ENCODE results near the gene NMB.
"Not testable (repeated sequence)": the region's sequence is repeated elsewhere in the genome, so short reads cannot be mapped to it uniquely, and the experiment has no call there.

Gene NMB, protein sequence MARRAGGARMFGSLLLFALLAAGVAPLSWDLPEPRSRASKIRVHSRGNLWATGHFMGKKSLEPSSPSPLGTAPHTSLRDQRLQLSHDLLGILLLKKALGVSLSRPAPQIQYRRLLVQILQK

DNA sequence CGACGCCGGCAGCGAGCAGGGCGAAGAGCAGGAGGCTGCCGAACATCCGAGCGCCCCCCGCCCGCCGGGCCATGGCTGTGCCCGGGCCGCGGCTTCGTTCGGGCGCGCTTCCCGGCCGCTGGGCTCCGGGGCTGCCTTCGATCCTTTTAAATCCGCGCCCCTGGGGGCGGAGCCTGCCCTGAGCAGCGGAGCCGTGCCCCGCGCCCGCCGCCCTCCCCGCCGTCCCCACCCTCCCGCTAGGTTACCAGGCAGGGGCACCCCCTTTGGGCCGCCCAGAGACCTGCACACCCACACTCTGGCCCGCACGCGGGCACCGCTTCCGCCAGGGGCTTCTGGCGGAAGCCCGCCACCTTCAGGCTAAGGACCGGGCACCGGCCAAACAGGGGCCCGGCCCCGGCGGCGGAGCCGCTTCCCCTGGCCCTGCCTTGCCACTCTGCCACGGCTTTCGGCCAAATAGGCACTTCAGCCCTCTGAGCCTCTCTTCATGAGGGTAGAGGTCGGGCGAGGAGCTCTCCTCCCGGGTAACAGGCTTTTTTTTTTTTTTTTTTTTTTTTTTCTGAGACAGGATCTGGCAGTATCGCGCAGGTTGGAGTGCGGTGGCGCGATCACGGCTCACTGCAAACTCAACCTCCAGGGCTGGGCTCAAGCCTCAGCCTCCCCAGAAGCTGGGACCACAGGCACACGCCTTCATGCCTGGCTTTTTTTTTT, at the start of gene NMB:
NMB (minus strand) TSS at position 120 of the 708 bp plus-strand sequence; CDS start at position 73, 47 bp downstream.
- DNase-seq = peak; percentile 87 to 91

DNA sequence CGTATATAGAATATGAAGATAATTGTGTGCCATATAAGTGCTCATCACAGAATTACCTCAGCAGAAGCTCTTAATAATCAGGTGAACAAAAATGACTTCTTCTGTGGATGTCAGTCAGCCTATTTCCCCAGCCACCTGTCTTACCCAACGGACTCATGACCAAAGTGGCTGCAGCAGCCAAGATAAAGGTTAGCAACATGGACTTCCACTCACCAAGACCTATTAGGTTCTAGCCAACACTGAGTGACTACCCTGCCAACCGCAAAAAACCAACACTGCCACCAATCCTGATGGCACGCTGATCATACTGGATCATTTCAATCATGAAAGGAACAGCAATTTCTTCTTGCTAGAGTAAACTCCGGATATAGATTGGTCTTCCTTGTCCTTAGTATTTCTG, 45.8 kb upstream of the NMB start:
- no peak for DNase-seq

DNA sequence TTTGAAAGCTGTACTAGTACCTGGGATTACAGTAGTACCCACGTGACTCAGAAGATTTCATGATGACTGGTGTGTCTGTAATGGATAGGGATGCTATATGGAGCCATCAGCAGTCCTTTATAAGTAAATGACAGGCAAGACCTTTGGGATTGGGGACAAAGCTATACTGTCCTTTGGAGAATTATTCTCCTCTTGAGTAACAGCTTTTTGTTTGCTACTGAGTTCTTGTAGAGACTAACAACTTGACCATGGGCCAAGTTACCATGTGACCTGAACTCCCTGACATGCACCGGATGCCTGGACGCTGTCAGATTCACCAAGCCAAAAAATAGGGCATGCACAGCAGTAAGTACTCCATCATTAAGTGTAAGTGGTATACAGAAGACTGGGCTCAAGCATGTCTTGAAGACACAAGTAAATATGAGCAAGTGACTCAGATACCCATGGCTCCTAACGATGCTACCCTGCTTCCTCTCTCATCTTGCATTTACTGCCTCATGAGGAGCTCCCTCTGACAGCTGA, 45.0 kb upstream of the NMB start:
- no peak for DNase-seq

DNA sequence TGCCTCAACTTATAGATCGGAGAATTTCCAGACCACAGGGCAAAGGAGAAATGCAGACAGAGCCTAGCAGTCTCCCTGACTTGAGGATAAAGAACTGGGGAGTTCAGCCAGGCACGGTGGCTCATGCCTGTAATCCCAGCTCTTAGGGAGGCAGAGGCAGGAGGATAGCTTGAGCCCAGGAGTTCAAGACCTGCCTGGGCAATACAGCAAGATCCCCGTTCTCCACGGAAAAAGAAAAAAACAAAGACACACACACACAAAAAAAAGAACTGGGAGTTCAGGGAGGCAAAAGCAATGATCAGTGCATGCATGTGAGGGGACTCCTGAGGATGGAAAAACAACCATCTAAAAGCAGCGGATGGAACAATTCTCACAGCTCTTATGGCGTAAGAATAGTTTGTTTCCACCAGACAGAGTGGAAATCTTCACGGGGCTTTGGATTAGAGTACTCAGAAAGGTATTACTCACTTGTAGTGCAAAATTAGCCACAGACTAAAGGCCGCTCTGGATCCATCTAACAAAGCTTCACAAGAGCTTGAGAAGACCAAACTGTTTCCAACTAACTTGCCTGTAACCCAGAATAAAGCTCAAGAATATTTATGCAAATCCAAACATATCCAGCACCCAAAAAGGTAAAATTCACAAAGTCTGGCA, 41.7 kb upstream of the NMB start:
- DNase-seq = no peak

DNA sequence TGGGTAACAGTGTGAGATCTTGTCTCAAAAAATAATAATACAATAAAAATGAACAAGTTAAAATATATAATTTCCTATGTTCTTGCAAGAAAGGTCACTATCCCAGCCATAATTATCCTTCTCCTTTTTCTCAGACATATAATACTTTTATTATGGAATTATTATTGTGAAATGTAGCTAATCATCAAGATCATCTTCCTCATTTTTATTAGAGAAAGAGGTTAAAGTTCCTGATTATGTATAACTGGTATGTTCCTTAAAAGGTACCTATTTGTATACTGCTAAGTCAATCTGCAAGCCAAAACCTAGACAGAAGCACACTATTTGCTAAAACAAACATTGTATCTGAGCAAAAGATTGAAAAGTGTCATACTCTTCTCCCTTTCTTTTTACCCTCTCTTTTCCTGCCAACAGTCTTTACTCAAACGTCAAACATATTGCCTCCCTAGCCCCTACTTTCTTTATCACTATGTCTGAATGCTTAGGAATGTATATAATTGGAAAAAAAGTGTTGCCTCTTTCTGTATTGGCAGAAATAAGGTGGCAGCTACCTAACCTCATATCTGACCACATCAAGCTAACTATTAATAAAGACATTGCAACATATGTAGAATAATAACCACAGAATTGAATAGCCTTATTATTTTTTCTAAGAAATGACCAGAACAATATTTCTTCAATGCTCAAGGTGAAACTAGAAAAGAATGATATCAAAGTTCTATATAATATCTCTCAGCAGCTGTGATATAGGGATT, 39.4 kb upstream of the NMB start:
- no peak for DNase-seq

DNA sequence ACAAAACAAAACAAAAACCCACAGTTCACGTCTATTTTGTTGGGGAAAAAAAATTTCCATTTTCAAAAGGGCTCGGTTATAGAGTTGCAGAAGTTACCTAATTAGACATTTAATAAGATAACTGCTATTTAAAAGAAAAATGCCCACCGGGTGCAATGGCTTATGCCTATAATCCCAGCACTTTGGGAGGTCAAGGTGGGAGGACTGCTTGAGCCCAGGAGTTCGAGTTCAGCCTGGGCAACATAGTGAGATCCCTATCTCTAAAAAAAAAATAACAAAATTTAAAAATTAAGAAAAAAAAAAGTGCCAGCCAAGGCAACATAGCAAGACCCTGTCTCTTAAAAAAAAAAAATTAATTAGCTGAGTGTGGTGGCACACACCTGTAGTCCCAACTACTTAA, 38.8 kb upstream of the NMB start:
- no peak for DNase-seq

DNA sequence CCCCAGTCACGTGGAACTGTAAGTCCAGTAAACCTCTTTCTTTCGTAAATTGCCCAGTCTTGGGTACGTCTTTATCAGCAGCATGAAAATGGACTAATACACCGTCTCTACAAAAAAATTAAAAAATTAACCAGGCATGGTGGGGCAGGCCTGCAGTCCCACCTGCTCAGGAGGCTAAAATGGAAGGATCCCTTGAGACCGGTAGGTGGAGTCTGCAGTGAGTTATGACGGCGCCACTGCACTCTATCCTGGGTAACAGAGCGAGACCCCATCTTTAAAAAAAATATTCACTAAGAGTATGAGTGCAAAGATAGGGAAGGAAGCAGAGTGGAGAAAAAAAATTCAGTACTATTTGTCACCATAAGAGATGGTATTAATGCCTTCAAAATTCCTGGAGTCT, 32.3 kb upstream of the NMB start:
- DNase-seq = no peak

DNA sequence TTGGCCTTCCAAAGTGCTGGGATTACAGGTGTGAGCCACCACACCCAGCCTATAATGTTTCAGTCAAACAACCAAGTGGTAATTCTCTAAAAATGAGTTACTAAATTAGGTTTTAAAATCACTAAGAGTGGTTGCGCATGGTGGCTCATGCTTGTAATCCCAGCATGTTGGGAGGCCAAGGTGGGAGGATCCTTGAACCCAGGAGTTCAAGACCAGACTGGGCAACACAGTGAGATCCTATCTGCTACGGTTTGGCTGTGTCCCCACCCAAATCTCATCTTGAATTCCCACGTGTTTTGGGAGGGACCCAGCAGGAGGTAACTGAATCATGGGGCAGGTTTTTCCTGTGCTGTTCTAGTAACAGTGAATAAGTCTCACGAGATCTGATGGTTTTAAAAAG, 31.9 kb upstream of the NMB start:
- no peak for DNase-seq

DNA sequence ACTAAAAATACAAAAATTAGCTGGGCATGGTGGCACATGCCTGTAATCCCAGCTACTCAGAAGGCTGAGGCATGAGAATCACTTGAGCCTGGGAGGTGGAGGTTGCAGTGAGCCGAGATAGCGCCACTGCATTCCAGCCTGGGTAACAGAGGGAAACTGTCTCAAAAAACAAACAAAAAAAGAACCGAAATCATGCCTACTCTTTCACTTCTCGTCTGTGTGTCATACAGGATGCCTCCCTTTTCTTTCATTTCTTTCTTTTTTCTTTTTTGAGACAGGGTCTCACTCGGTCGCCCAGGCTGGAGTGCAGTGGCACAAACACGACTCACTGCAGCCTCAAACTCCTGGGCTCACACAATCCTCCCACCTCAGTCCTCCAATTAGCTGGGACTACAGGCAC, 28.4 kb upstream of the NMB start:
- not testable (repeated sequence) for DNase-seq

DNA sequence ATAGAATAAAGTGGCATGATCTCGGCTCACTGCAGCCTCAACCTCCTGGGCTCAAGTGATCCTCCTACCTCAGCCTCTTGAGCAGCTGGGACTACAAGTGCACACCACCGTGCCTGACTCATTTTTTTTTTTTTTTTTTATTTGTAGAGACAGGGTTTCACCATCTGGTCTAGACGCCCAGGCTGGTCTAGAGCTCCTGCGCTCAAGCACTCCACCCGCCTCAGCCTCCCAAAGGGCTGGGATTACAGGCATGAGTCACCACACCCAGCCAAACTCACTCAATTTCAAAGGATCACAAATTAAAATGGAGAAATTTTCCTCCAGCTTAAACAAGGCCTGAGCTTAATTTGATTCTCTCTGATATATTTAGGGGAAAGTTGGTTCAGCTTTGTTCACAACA, 27.3 kb upstream of the NMB start:
- DNase-seq = no peak

DNA sequence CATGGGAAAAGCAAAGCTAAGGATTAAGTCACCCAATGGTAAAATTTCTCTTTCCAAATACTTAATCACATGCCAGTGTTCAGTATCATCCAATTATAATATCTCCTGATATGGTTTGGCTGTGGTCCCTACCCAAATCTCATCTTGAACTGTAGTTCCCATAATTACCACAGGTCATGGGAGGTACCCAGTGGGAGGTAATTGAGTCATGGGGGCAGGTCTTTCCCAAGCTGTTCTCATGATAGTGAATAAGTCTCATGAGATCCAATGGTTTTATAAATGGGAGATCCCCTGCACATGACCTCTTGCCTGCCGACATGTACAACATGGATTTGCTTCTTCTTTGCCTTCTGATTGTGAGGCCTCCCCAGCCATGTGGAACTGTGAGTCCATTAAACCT, 26.1 kb upstream of the NMB start:
- no peak for DNase-seq

DNA sequence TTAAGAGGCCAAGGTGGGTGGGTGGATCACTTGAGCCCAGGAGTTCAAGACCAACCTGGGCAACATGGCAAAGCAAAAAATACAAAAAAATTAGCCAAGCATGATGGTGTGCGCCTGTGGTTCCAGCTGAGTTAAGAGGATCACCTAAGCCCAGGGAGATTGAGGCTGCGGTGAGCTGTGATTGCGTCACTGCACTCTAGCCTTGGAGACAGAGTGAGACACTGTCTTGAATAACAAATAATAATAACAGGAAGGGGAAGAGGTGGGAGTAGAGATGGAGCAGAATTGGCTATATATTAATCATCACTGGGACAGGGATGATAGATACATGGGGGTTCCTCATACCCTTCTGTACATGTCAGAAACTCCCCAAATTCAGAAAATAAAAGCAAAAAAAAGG, 23.8 kb upstream of the NMB start:
- peak; percentile 7 to 47 for DNase-seq

DNA sequence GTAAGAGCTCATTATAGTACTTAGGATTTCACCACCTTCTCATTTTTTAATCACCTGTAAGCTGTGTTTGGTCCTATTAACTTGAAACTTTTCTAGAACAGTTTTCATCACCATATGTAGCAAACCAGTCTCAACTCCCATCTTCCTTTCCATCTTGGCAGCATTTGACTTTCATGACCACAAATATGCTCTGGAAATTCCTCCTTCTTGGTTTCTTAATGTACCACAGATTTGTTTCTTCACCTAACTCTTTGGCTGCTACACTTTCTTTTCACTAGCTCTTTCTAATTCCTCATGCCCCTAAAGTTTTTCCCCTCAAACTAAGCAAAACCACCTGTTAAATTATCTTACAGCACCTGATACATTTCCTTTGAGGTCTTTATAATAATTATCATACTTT, 13.2 kb upstream of the NMB start:
- no peak for DNase-seq

DNA sequence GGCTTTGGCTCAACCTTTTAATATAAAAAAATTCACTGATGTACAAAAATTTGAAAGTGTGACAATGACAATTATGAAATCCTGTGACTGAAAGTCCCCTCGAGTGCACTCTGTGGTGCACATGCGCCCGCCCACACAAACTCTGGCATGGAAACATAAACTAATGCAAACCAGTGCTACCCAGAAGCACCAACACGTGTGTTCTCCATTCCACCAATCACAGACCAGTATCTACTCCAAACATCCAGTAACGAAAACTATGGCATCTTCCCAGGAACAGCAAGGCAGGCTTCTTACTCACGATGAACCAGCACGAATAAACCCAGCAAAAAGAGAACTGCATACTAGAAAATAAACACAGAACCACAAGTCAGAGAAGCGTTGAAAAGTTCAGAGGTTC, 11.7 kb upstream of the NMB start:
- DNase-seq = no peak

DNA sequence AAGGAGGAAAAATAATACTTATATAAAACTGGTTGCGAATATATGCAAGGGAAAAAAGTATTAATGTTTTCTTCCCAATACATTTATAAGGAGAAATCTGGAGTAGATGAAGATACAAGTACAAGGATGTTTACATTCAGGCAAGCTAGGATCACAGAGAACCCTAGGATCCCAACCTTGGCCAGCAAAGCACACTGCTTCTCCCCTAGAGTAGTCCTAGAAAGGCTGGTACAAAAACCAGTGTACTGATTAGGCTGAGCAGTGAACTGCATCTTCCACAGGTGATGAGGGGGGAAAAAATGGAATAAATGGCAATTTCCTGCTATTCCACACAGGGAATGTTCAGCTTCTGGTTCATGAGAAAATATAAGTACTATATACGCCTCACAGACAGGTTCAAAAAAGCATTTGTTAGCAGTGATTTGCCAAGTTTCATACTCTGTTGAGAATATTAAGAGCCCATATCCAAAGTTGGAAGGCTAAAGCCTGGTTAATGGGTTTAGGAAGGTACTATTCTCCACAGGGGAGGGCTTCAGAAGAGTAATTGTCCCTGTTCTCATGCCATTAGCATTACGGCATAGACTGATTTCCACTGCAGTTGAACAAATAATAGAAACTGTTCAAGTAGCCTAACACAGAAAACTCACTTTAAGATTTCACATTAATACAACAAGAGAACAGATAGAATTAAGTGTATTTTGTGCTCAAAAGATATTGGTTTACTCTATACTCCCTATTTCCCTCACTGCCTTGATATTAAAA, 10.4 kb upstream of the NMB start:
- no peak for DNase-seq

DNA sequence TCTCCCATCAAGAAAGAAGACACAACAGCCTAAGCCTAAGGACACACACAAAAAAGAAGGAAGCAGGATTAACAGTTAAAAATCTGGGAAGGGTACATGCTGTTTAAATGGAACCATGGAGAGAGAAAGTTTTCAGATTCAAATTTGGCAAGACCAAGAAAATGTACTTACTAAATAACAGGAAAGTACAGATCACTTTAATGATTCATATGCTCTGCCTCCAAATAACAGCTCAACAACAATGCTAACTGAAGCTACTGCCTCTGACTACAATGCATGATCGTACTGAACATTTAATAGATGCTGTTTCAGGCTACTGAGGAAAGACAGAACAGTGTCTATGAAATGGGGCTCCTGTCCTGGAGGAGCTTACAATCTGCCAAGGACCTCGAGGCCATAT, 8.4 kb upstream of the NMB start:
- no peak for DNase-seq

DNA sequence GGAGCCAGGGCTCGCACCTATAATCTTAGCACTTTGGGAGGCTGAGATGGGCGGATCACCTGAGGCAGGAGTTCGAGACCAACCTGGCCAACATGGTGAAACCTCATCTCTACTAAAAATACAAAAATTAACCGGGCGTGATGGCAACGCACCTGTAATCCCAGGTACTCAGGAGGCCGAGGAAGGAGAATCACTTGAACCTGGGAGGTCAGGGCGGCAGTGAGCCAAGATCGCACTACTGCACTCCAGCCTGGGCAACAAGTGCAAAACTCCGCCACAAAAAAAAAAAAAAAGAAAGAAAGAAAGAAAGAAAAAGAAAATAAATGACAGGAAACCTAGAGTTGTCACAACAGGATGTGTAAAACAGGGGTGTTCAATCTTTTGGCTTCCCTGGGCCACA, 3.0 kb upstream of the NMB start:
- no peak for DNase-seq

DNA sequence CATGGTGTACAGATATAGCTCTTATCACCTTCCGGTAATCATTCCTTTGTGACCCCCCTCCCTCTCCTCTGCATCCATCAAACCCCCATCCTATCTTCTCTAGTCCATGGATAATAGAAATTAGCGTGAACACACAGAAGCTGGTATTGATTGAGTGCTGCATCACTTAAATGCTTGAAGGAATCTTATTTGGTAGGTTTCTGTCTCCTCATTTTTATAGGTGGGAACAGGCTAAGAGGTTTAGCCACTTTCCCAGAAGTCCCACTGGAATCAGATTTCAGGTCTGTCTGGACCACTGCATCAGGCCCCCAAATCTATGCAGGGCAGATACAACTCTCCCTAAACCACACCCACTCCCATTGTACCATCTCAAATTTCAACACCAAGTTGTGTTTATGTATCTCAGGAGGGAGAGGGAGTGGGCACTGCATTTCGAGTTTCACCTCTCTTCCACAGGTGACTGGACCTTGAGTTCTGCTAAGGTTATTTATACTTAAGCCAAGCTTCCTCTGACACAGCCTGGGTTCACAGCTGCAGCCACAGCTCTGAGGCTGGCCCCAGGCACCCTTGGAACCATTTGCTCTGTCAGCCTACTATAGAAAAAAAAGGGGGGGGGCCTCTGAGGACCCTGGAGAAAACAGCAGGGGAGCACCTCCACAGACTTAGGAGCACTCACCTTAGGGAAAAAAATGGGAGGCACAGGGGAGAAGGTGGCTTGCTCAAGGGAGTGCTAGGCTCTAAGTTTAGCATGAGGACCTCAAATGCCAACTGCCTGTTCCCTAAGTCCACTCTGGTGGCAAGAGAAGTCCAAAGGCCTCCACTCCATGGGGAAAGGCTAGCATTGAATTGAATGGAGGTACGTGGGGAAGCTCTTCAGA, 2.1 kb upstream of the NMB start:
- no peak for DNase-seq

DNA sequence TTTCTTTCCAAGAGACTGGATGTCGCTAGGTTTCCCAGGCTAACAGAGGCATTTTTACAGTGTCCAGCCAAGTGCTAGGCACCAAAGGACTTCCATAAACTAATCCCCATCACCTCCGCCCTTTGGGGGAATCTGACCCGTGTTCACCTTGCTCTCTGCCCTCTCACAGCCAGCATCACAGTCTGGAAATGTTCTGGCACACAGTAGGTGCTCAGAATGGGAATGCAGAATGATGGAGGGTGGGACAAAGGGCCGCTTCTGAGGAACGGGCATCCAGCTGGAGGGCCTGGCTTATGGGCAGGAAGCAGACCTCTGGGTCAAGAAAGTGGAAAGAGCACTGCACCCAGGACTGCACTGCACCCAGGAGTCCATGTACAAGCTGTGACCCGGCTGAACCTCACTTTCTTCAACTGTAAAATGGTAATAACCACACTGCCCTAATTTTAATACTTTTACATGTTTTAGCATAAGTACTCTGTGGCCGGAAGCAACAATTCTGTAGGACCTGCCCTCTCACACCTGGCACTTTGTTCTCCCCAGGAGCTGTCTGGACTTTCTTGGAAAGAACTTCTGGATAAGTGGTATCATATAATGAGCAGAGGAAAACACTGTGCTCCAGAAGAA, 901 bp upstream of the NMB start:
- no peak for DNase-seq

DNA sequence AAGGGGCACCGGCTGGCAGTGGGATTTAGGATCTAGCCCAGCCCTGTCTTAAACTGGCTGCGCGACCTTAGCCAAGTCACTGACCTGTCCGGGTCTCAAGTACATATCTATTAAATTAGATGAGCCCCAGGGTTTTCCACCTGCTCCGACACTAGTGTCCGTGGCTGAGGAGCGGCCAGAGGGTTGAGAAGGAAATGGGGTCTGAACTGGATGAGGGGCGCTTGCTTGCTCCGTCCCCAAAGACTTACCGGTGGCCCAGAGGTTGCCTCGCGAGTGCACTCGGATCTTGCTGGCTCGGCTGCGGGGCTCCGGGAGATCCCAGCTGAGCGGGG, 285 bp downstream of the NMB start:
- no peak for DNase-seq

DNA sequence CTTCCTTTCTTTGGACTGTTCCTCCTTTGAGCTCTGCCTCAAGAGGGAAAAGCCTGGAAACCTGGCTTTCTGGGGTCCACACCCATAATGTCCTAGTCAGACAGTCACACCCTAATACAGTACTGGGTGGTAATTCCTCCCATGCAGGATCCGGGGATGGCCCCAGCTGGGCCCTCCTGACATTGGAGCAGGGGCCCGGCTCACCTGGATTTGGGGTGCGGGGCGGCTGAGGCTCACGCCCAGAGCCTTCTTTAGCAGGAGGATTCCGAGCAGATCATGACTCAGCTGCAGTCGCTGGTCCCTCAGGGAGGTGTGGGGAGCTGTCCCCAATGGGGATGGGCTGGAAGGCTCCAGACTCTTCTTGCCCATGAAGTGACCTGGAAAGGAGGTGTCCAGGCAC, 1.0 kb downstream of the NMB start:
- no peak for DNase-seq

All from CD4-positive, alpha-beta T cell treated with Interferon alpha-2 for 1 hour (primary cell).